Prostate gland (tissue), 2 donors: ENCODE data around the gene UGT1A6. TPM values are rescaled to one million over a fixed set of nuclear protein-coding genes. Genes with fewer than 3 reads are reported as not detected.

Experiments used
- DNase-seq: peaks from one replicate; pipeline ENCODE4 v3.0.0-alpha.2; 2019; ENCODE audit warnings: low spot score
- H3K27ac ChIP-seq, 2 donors: fragments of 200-600 bp; sonication (generic); 2 replicates each; pipeline ENCODE4 v1.5.1; 2017 to 2019
- H3K27me3 ChIP-seq: fragments of 200-600 bp; sonication (generic); replicated peaks from 2 replicates; pipeline ENCODE4 v1.5.1; 2019; ENCODE audit not compliant: insufficient read depth
- H3K36me3 ChIP-seq, 2 donors: fragments of 200-600 bp; sonication (generic); 1 replicate in 1 of 2; 2 replicates in 1 of 2; pipeline versions ENCODE4 v1.5.1 to v1.8.1; 2017 to 2019
- H3K4me1 ChIP-seq: fragments of 200-600 bp; sonication (generic); replicated peaks from 2 replicates; pipeline ENCODE4 v1.5.1; 2019
- H3K4me3 ChIP-seq, 2 donors: fragments of 200-600 bp; sonication (generic); 2 replicates each; pipeline ENCODE4 v1.5.1; 2017 to 2019
- H3K9me3 ChIP-seq: fragments of 200-600 bp; sonication (generic); 2 replicates; pipeline ENCODE4 v1.5.1; 2017
- POLR2A ChIP-seq: fragments of 450-650 bp; IDR thresholded peaks from one replicate; pipeline ENCODE4 v1.6.1; 2016; ENCODE audit warnings: antibody characterized with exemption, mild to moderate bottlenecking
- POLR2AphosphoS5 ChIP-seq: sonication (generic); formaldehyde crosslinking; IDR thresholded peaks from one replicate; pipeline ENCODE4 v1.6.1; 2017; ENCODE audit warnings: antibody characterized with exemption
- WGBS: methylation state at CpG from one replicate; pipeline ENCODE4 v1.1.5; 2018; 5-methylcytosine and 5-hydroxymethylcytosine counted together
- intact Hi-C: fragments of 100-400 bp; cut with DNase I; formaldehyde crosslinking; loops from one replicate; pipeline ENCODE4 v1.14.2; 2022
- total RNA-seq, 2 donors: library from RNA; depleted of rRNA; stranded (reverse); fragments of >200 nt; gene quantifications; one replicate each; pipeline ENCODE4 v1.1.0, GENCODE V29; 2016
- TF ChIP-seq, protein P1 (sequence below), 4 experiments: fragments of 200-600 bp in 2 of 4; fragments of 450-650 bp in 2 of 4; sonication (generic) in 2 of 4; IDR thresholded peaks; 1 replicate in 3 of 4; 2 replicates in 1 of 4; pipeline ENCODE4 v1.5.1; 2016 to 2019; ENCODE audit warnings: antibody characterized with exemption in 4 of 4, mild to moderate bottlenecking in 2 of 4, moderate library complexity in 2 of 4

UGT1A6 gene
- total RNA-seq, 2 donors from 2014 or later, result 0.85 to 6.6 TPM

DNA sequence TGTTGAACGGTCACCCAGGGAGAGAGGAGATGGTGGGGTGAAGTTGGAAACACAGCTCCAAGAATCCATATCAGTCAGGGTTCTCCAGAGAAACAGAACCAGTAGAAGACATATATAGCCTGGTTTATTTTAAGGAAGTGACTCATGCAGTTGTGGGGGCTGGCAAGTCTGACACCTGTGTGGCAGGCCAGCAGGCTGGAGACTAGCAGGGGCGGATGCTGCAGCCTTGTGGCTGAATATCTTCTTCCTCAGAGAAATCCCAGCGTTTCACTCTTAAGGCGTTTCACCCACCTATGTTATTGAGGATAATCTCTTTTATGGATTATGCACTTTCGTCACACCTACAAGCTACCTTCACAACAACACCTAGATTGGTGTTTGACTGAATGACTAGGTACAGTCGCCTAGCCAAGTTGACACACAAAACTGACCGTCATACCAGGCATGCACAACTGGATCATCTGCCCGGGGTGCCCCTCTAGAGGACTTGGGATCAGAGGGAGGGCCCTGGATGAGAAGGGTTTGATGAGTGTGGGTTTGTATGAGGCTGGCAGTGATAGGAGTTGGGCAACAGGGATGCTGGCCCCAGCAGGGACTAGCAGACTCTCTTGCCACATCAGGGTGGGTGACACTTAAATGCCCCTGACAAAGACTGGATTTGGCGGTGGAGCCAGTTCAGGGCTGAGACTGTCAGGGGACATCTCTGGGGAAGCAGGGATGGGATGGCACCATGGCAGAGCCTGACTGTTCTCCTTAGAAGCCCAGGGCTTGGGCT lies 108.9 kb downstream of the UGT1A6 start:
- no peak overlapping the region for H3K4me3 ChIP-seq
- no peaks in the 10 kb centered on the region for H3K27me3 ChIP-seq
- H3K27ac ChIP-seq, result no peak overlapping the region
- DNase-seq, result no peak
- WGBS, result 81% methylated on average over 9 of the region's 9 CpGs
- intact Hi-C loops, result no loop called here
- TF ChIP-seq POLR2A (no peak), POLR2AphosphoS5 (no peak)
- TF ChIP-seq, protein P1, sequence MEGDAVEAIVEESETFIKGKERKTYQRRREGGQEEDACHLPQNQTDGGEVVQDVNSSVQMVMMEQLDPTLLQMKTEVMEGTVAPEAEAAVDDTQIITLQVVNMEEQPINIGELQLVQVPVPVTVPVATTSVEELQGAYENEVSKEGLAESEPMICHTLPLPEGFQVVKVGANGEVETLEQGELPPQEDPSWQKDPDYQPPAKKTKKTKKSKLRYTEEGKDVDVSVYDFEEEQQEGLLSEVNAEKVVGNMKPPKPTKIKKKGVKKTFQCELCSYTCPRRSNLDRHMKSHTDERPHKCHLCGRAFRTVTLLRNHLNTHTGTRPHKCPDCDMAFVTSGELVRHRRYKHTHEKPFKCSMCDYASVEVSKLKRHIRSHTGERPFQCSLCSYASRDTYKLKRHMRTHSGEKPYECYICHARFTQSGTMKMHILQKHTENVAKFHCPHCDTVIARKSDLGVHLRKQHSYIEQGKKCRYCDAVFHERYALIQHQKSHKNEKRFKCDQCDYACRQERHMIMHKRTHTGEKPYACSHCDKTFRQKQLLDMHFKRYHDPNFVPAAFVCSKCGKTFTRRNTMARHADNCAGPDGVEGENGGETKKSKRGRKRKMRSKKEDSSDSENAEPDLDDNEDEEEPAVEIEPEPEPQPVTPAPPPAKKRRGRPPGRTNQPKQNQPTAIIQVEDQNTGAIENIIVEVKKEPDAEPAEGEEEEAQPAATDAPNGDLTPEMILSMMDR (IDR thresholded peaks at IDR 0.05), result no peak
- H3K4me1 ChIP-seq, result no peaks in the 10 kb centered on the region
- no peaks in the 10 kb centered on the region for H3K36me3 ChIP-seq
- no peaks in the 10 kb centered on the region for H3K9me3 ChIP-seq

DNA sequence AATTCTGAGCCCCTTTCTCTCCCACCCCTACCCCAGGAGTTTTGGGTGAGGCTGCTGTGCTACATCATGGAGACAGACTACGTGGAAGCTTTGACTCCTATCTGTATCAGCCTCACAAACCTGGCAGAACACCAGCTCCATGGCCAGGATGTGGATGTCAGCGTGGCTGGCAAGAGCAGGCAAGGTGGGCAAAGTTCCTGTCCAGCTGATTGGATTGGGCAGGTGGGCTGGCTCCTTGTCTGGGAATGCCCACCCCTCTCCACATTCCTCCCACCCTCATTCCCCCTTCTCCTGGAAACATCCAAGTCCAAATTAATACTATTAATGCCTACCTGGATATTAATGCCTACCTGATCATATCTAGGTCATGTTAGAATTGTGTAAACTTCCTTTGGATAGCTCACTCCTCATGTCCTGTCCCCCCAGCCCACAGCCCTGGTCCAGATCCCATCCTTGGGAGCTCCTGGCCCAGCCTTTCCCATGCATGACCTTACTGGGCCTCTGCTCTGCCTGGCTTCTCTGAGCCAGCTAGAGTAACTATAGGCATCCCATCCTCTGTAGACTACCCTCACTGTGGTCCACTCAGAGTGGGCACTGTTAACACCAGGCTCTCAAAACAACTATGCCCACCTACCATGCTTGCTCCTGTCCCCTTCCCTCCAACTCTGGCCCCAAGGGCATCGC lies 109.6 kb downstream of the UGT1A6 start:
- DNase-seq, result no peak
- 78% methylated on average over 3 of the region's 3 CpGs for WGBS
- Histone ChIP-seq H3K4me3 (no peak overlapping the region), H3K9me3 (no peaks in the 10 kb centered on the region), H3K27ac (no peak overlapping the region), H3K4me1 (no peaks in the 10 kb centered on the region), H3K27me3 (no peaks in the 10 kb centered on the region), H3K36me3 (no peaks in the 10 kb centered on the region)
- intact Hi-C loops, result no loop called here
- TF ChIP-seq POLR2A, result no peak
- TF ChIP-seq, protein P1 (IDR thresholded peaks at IDR 0.05), result no peak

DNA sequence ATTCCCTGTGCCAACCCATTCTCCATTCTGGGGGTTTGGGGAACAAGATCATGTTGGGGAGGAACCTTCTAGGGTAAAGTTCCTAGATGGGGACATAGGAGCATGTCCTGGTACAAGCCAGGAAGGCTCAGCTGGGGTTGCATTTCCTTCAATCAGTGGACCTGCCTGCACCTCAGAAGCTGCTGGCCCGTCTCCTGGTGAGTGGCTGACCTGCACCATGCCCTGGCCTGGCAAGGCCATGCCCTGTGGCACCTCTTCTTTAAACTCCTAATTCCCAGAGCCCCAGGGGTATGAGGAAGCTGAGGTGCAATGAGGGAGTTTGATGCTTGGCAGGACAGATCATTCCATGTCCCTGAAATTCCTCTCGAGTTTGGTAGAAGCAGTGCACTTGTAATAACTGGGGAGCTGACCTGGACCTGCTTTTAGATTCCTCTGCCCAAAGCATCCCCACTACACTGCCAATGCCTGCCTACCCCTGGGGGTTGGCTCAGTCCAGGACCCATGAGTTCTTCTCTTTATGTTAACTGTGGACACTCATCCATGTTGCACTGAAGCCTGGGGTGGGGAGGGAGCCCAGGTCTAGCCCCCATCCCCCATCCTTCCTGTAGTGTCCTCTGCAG lies 110.7 kb downstream of the UGT1A6 start:
- H3K27ac ChIP-seq, result no peak overlapping the region

DNA sequence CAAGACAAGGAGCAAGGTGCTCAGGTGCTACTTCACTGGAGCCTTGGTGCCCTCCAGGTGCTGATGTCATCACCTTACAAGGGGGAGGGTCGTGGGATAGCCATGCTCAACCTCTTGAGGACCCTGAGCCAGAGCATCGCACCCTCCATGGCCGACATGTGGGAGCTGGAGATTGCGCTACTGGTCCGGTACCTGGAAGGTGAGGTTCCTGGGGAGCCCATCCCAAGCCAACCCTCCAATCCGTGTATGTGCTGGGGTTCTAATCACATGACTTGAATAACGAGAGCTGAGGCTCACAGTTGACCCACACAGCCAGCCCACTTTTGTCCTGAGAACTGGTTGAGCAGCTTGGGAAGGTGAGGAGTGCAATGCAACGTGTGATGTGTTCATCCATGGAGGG lies 111.3 kb downstream of the UGT1A6 start:
- Histone ChIP-seq H3K4me3 (no peak overlapping the region), H3K27ac (no peak overlapping the region), H3K4me1 (no peaks in the 10 kb centered on the region), H3K36me3 (no peaks in the 10 kb centered on the region), H3K9me3 (no peaks in the 10 kb centered on the region), H3K27me3 (no peaks in the 10 kb centered on the region)
- no peak for TF ChIP-seq POLR2A
- TF ChIP-seq POLR2AphosphoS5, result no peak
- TF ChIP-seq, protein P1 (IDR thresholded peaks at IDR 0.05), result no peak
- no peak for DNase-seq
- intact Hi-C loops, result no loop called here
- 80% methylated on average over 8 of the region's 8 CpGs for WGBS

More for the DNA sequence above, 110.7 kb downstream of the UGT1A6 start:
- TF ChIP-seq POLR2AphosphoS5, result no peak
- TF ChIP-seq POLR2A, result no peak
- TF ChIP-seq, protein P1 (IDR thresholded peaks at IDR 0.05), result no peak
- no peaks in the 10 kb centered on the region for H3K4me1 ChIP-seq
- no peak overlapping the region for H3K4me3 ChIP-seq
- 85% methylated on average over 2 of the region's 2 CpGs for WGBS
- no peak for DNase-seq
- H3K36me3 ChIP-seq, result no peaks in the 10 kb centered on the region
- H3K27me3 ChIP-seq, result no peaks in the 10 kb centered on the region
- H3K9me3 ChIP-seq, result no peaks in the 10 kb centered on the region
- intact Hi-C loops, result no loop called here
